Adrenal gland (tissue), 12 donors: ENCODE results near the gene EPHB1. TPM values are rescaled to one million over a fixed set of nuclear protein-coding genes. Genes with fewer than 3 reads are reported as not detected.

Source experiments
- DNase-seq, 7 donors: peaks; one replicate each; pipeline ENCODE4 v3.0.0-alpha.2; 2019 to 2020
- H3K27ac ChIP-seq, 5 donors: fragments of 200-600 bp; sonication (generic) in 4 of 5; 1 replicate in 3 of 5; 2 replicates in 2 of 5; pipeline versions ENCODE4 v1.5.1 to v1.8.0; 2016 to 2020; ENCODE audit warnings: mild to moderate bottlenecking in 1 of 5
- H3K27me3 ChIP-seq: fragments of 200-600 bp; 2 replicates; pipeline ENCODE4 v1.8.0; 2021
- H3K36me3 ChIP-seq, 2 donors: fragments of 200-600 bp; replicated peaks in 1 of 2; 1 replicate in 1 of 2; 2 replicates in 1 of 2; pipeline versions ENCODE4 v1.5.1 to v1.8.0; 2018 to 2022
- H3K4me1 ChIP-seq, 2 donors: fragments of 200-600 bp; replicated peaks in 1 of 2; 1 replicate in 1 of 2; 2 replicates in 1 of 2; pipeline versions ENCODE4 v1.5.1 to v1.8.0; 2018 to 2021
- H3K4me3 ChIP-seq, 4 donors: fragments of 200-600 bp; sonication (generic) in 3 of 4; one replicate each; pipeline ENCODE4 v1.5.1; 2016 to 2018
- H3K9me3 ChIP-seq, 3 donors: fragments of 200-600 bp; sonication (generic) in 1 of 3; replicated peaks in 1 of 3; 1 replicate in 2 of 3; 2 replicates in 1 of 3; pipeline versions ENCODE4 v1.5.1 to v1.8.0; 2016 to 2021
- CTCF ChIP-seq, 6 experiments: fragments of 450-650 bp in 4 of 6; fragments of 200-600 bp in 2 of 6; sonication (generic) in 1 of 6; IDR thresholded peaks; 1 replicate in 5 of 6; 2 replicates in 1 of 6; pipeline versions ENCODE4 v1.5.1 to v1.8.0; 2016 to 2021; ENCODE audit warnings: antibody characterized with exemption in 6 of 6, mild to moderate bottlenecking in 2 of 6, moderate library complexity in 1 of 6
- POLR2A ChIP-seq, 2 donors: fragments of 450-650 bp; IDR thresholded peaks; one replicate each; pipeline ENCODE4 v1.6.1; 2017; ENCODE audit warnings: antibody characterized with exemption in 2 of 2, mild to moderate bottlenecking in 2 of 2, moderate library complexity in 1 of 2
- WGBS, 4 donors: extraction: QIAGEN DNeasy Blood & Tissue Kit in 2 of 4; methylation state at CpG; one replicate each; pipeline versions ENCODE4 v1.1.5 to v1.1.7; 2013 to 2017; 5-methylcytosine and 5-hydroxymethylcytosine counted together
- intact Hi-C, 2 donors: fragments of 100-400 bp; cut with DNase I; formaldehyde crosslinking; loops; one replicate each; pipeline versions ENCODE4 v1.14.1 to v1.15.0; 2022 to 2023
- polyA plus RNA-seq, 3 donors: library from polyadenylated mRNA; stranded (reverse); fragments of 200-250 nt in 2 of 3; fragments of 350-450 nt in 1 of 3; fragmentation: Illumina TruSeq in 1 of 3; extraction: RNeasy Lipid Tissue Mini Kit (QIAGEN cat#74804) in 1 of 3; gene quantifications; one replicate each; pipeline ENCODE4 v1.2.3, GENCODE V29; 2013 to 2014
- total RNA-seq, 9 donors: library from RNA; depleted of rRNA in 4 of 9; stranded (reverse); fragments of >200 nt in 4 of 9; fragments of 120-200 nt in 1 of 9; fragmentation: NEBNext Ultra II Directional in 1 of 9; extraction: Animal tissue kit (Norgen Biotek cat#: 25700) in 1 of 9; gene quantifications; one replicate each; pipeline versions ENCODE4 v1.1.0 to v1.2.4, GENCODE V29; 2013 to 2023
- donor health status: healthy with polysubstance abuse.
- donor health status: Bipolar disorder and iron deficiency.
- donor health status: DM: yes; HTN: yes; CAD: no.
- donor health status: DM: no; HTN: no; CAD: no.
- donor health status: DM: no; HTN: no; CAD: no.
- donor health status: DM: yes; HTN: yes; CAD: no.

EPHB1 gene
- total and polyA plus RNA-seq, 12 donors = 0.10 to 3.4 (median 0.98) TPM

GRCh38 chr3:134873789-134874188 lies 78.7 kb downstream of the EPHB1 start:
- no peaks in the 10 kb centered on the region for H3K27me3 ChIP-seq
- no peak for DNase-seq
- no peak overlapping the region for H3K4me3 ChIP-seq
- no peak for TF ChIP-seq CTCF (IDR thresholded peaks at IDR 0.05)
- TF ChIP-seq POLR2A (IDR thresholded peaks at IDR 0.05) = no peak
- no peaks in the 10 kb centered on the region for H3K4me1 ChIP-seq
- no peaks in the 10 kb centered on the region for H3K9me3 ChIP-seq
- 68 to 82% (median 77%) methylated on average over 1 of the region's 1 CpG for WGBS, 4 donors
- intact Hi-C loops = no loop called here
- no peaks in the 10 kb centered on the region for H3K36me3 ChIP-seq
- H3K27ac ChIP-seq = no peak overlapping the region

GRCh38 chr3:134874737-134875413 lies 79.8 kb downstream of the EPHB1 start:
- WGBS, 4 donors = 61 to 75% (median 64%) methylated on average over 9 to 10 of the region's 10 CpGs
- no peaks in the 10 kb centered on the region for H3K36me3 ChIP-seq
- H3K9me3 ChIP-seq = no peaks in the 10 kb centered on the region
- no peak overlapping the region for H3K27ac ChIP-seq
- no peaks in the 10 kb centered on the region for H3K4me1 ChIP-seq
- H3K4me3 ChIP-seq = no peak overlapping the region
- H3K27me3 ChIP-seq = no peaks in the 10 kb centered on the region
- TF ChIP-seq POLR2A (IDR thresholded peaks at IDR 0.05) (no peak), CTCF (IDR thresholded peaks at IDR 0.05) (no peak)
- no peak for DNase-seq
- intact Hi-C loops = no loop called here

GRCh38 chr3:134876836-134877235 lies 81.8 kb downstream of the EPHB1 start:
- WGBS, 4 donors = 72 to 83% (median 81%) methylated on average over 2 of the region's 2 CpGs
- TF ChIP-seq CTCF (IDR thresholded peaks at IDR 0.05) = no peak
- no peak for TF ChIP-seq POLR2A (IDR thresholded peaks at IDR 0.05)
- DNase-seq = no peak
- Histone ChIP-seq H3K27me3 (no peaks in the 10 kb centered on the region), H3K4me1 (no peaks in the 10 kb centered on the region), H3K27ac (no peak overlapping the region), H3K36me3 (no peaks in the 10 kb centered on the region), H3K4me3 (no peak overlapping the region), H3K9me3 (no peaks in the 10 kb centered on the region)
- intact Hi-C loops = no loop called here

GRCh38 chr3:134877788-134878187 lies 82.7 kb downstream of the EPHB1 start:
- Histone ChIP-seq H3K9me3 (no peaks in the 10 kb centered on the region), H3K4me3 (no peak overlapping the region), H3K4me1 (no peaks in the 10 kb centered on the region), H3K27ac (no peak overlapping the region), H3K36me3 (no peaks in the 10 kb centered on the region), H3K27me3 (no peaks in the 10 kb centered on the region)
- TF ChIP-seq CTCF (IDR thresholded peaks at IDR 0.05) (no peak), POLR2A (IDR thresholded peaks at IDR 0.05) (no peak)
- DNase-seq = no peak
- intact Hi-C loops = no loop called here
- 74 to 100% (median 77%) methylated on average over 2 to 5 of the region's 5 CpGs for WGBS, 4 donors
